Measurements from ENCODE around the gene TRIM47. TPM values are rescaled to one million over a fixed set of nuclear protein-coding genes. Genes with fewer than 3 reads are reported as not detected.

The TRIM47 gene
- total and polyA plus RNA-seq, 2 of the 13 experiments (the other 11 are each of a cell fraction or from before 2014, with no cell fraction given): 33.5 to 82.0 TPM

GRCh38 chr17:75872434-75873351 is 5.7 kb downstream of the TRIM47 start (continued):
- no peak for TF ChIP-seq LRRFIP1 (CRISPR knock-in tag; conservative IDR thresholded peaks at IDR 0.05)
- TF ChIP-seq MED13 (CRISPR knock-in tag; IDR thresholded peaks at IDR 0.05): peak; percentile 85; the same call in 1 of the 2 replicates
- TF ChIP-seq MLX (CRISPR knock-in tag; IDR thresholded peaks at IDR 0.05): peak; percentile 81; the same call in 1 of the 2 replicates
- peak; percentile 87 for TF ChIP-seq ARID2 (CRISPR knock-in tag; IDR thresholded peaks at IDR 0.05; ENCODE audit: borderline replicate concordance)
- TF ChIP-seq USF2 (IDR thresholded peaks at IDR 0.05; ENCODE audit: low read depth, low read length): no peak
- TF ChIP-seq USF2 (CRISPR knock-in tag; IDR thresholded peaks at IDR 0.05; ENCODE audit: borderline replicate concordance): no peak; the same call in 1 of the 2 replicates
- TF ChIP-seq PRDM4 (CRISPR knock-in tag; IDR thresholded peaks at IDR 0.05; ENCODE audit: borderline replicate concordance): no peak
- TF ChIP-seq DBP (CRISPR knock-in tag; IDR thresholded peaks at IDR 0.05; ENCODE audit: not compliant biosample characterization): peak; percentile 96
- no peak for TF ChIP-seq ZNF282 (IDR thresholded peaks at IDR 0.05; ENCODE audit: partially characterized antibody)
- TF ChIP-seq ZNF552 (CRISPR knock-in tag; IDR thresholded peaks at IDR 0.05; ENCODE audit: borderline replicate concordance): peak; percentile 80; the same call in 1 of the 2 replicates
- no peak for TF ChIP-seq ZNF17 (CRISPR knock-in tag; IDR thresholded peaks at IDR 0.05)
- TF ChIP-seq CBX1 (IDR thresholded peaks at IDR 0.05; ENCODE audit: low read depth): peak; percentile 86
- peak; percentile 54 for TF ChIP-seq CEBPG (CRISPR knock-in tag; IDR thresholded peaks at IDR 0.05)
- TF ChIP-seq MEIS2 (CRISPR knock-in tag; IDR thresholded peaks at IDR 0.05): peak; percentile 89; the same call in 1 of the 2 replicates
- peak; percentile 97 for TF ChIP-seq ZNF614 (CRISPR knock-in tag; IDR thresholded peaks at IDR 0.05; ENCODE audit: borderline replicate concordance)
- no peak for TF ChIP-seq GTF2F1 (IDR thresholded peaks at IDR 0.05; ENCODE audit: low read length)
- peak; percentile 87 for TF ChIP-seq ZBTB20 (CRISPR knock-in tag; IDR thresholded peaks at IDR 0.05; ENCODE audit: borderline replicate concordance, low read depth)
- no peak; the same call in 1 of the 2 replicates for TF ChIP-seq KLF11 (CRISPR knock-in tag; IDR thresholded peaks at IDR 0.05)

Data from HepG2 (cell line).